ENCODE measurements around the gene PLCD3. TPM values are rescaled to one million over a fixed set of nuclear protein-coding genes. Genes with fewer than 3 reads are reported as not detected.
A peak's percentile ranks its signal among the peaks of the same experiment; 100 is the strongest.

Gene PLCD3
- total and polyA plus RNA-seq, 9 of the 15 experiments (the other 6 are each of a cell fraction or from before 2014, with no cell fraction given), result 0.20 to 22.6 (median 7.5) TPM

GRCh38 chr17:45123930-45124796 lies 8.2 kb downstream of the PLCD3 start (continued):
- TF ChIP-seq MEF2A (IDR thresholded peaks at IDR 0.05; ENCODE audit: control insufficient read depth, low read depth, low read length), result no peak
- TF ChIP-seq CBX8 (IDR thresholded peaks at IDR 0.05; ENCODE audit: borderline replicate concordance, extremely low read depth, low read depth, low read length, poor library complexity, severe bottlenecking), result no peak
- TF ChIP-seq ZBTB40 (IDR thresholded peaks at IDR 0.05), result no peak
- TF ChIP-seq ZBTB40 (CRISPR knock-in tag; IDR thresholded peaks at IDR 0.05), result no peak
- TF ChIP-seq POLR3G (IDR thresholded peaks at IDR 0.05; ENCODE audit: extremely low read depth, insufficient read length, insufficient replicate concordance), result no peak
- peak; percentile 48 for TF ChIP-seq EGR1 (conservative IDR thresholded peaks at IDR 0.05)
- no peak for TF ChIP-seq HDAC3 (IDR thresholded peaks at IDR 0.05; ENCODE audit: borderline replicate concordance, partially characterized antibody)
- TF ChIP-seq BRCA1 (IDR thresholded peaks at IDR 0.05), result no peak
- TF ChIP-seq BRCA1 (CRISPR knock-in tag; IDR thresholded peaks at IDR 0.05), result no peak
- TF ChIP-seq ZBTB17 (CRISPR knock-in tag; IDR thresholded peaks at IDR 0.05), result no peak; the same call in 1 of the 2 replicates
- TF ChIP-seq PCBP2 (IDR thresholded peaks at IDR 0.05; ENCODE audit: low read depth, low read length, poor library complexity, severe bottlenecking), result no peak
- peak; percentile 63 for TF ChIP-seq SUPT5H (IDR thresholded peaks at IDR 0.05)
- no peak for TF ChIP-seq ZBED1 (IDR thresholded peaks at IDR 0.05)
- TF ChIP-seq PHB2 (IDR thresholded peaks at IDR 0.05; ENCODE audit: low read depth), result no peak
- no peak for TF ChIP-seq DIDO1 (tag; IDR thresholded peaks at IDR 0.05; ENCODE audit: low read depth)
- TF ChIP-seq KHSRP (IDR thresholded peaks at IDR 0.05), result no peak
- TF ChIP-seq ZEB2 (IDR thresholded peaks at IDR 0.05), result peak; percentile 60
- TF ChIP-seq MAX (CRISPR knock-in tag; IDR thresholded peaks at IDR 0.05), result peak; percentile 68; the same call in 1 of the 2 replicates
- TF ChIP-seq ZNF175 (CRISPR knock-in tag; IDR thresholded peaks at IDR 0.05; ENCODE audit: low read depth), result peak; percentile 63; the same call in 1 of the 2 replicates
- TF ChIP-seq YY1 (IDR thresholded peaks at IDR 0.05; ENCODE audit: borderline replicate concordance in 1 of 3, control insufficient read depth in 1 of 3, extremely low read depth in 1 of 3, insufficient read depth in 3 of 3, insufficient read length in 1 of 3, insufficient replicate concordance in 2 of 3, low read depth in 1 of 3, low read length in 2 of 3), result no peak

Measured in K562 (cell line).